ENCODE measurements around the gene MCC. TPM values are rescaled to one million over a fixed set of nuclear protein-coding genes. Genes with fewer than 3 reads are reported as not detected.
A peak's percentile ranks its signal among the peaks of the same experiment; 100 is the strongest.

MCC gene
- total RNA-seq, 1 experiment from 2014 or later = 8.1 TPM

- DNase-seq (ENCODE audit: low read depth) = no peak
Observed at GRCh38 chr5:113039229-113039933, 448.9 kb downstream of the MCC start.

DNA sequence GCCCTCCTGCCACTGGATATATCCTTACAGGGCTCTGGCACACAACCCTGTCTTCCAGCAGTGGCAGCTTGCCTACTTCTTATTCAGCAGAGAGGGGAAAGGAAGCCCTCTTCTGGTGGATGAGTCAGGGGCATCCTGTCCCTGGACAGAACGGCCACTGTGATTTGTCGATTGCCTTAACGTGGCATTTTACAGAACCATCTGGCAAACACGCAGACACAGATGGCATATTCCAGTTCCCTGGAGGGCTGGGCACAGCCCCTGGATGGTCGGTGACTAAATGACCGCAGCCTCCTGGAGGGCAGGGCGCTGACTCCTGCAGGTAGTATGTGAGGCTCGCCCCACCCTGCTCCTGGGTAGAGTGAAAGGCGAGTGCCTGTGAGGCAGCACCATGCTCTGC lies 449.5 kb downstream of the MCC start:
- DNase-seq (ENCODE audit: low read depth) = peak; percentile 97

- no peak for DNase-seq (ENCODE audit: low read depth)
Observed at GRCh38 chr5:113038136-113038535, 450.1 kb downstream of the MCC start.

DNA sequence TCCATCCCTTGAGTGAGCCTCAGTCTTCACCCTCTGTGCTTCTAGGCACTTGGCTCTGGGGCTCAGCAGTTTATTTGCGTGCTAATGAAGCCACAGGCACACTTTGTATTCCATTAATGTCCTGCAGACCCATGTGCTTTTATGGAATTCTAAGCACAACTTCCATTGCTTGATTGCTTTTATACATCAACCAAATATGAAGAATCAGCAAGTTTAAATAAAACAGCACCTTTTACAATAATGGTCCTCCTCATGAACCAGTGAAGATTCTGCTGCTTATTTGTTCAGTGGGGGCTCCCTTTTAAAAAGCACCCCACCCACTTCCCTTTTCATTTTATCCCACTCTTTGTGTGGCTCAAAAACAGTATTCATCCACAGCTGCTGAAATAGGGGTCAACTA lies 451.4 kb downstream of the MCC start:
- no peak for DNase-seq (ENCODE audit: low read depth)

GRCh38 chr5:113036321-113036720 lies 451.9 kb downstream of the MCC start:
- no peak for DNase-seq (ENCODE audit: low read depth)

DNA sequence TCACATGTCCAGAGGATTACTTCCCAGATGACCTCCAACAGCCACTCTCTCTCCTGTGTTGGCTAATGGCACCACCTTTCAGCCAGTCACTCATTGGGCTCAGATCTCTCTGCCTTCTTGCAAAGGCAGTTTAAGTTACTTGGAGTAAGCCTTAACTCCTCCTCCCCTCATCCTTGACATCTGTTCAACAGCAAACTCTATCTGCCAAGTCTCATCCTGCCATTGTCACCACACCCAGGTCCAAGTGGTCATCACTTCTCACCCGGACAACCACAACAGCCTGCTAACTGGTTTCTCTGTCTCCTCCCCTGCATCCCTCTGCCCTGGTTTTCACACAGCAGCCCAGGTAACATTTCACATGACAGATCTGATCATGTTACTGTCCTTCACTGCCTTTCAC lies 453.2 kb downstream of the MCC start:
- DNase-seq (ENCODE audit: low read depth) = no peak

DNA sequence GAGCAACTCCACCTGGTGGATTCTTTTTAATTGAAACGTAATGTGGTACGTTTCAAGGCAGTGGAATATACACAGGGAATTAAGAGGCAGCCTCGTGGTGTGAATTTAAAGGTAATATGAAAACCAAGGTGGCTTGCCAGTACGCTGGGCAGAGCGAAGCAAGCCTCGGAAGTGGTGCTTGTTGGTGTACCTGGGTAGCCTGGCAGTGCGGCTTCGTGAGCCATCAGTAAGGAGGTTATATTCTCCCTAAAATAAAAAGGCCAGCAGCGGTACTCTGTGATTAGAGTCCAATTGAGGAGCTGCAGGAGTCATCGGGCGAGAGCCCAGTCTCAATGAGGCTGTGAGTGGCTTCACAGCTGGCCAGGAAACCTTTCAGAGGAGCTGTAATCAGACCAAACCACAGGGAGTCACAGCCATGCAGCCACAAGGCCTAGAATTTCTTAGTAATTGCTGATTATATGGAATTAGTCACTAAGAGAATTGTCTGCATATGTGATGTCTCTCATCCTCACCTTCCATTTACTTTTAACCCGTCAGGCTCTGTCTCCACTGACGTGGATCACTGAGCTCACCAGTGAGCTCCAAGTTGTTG lies 454.0 kb downstream of the MCC start:
- peak; percentile 95 for DNase-seq (ENCODE audit: low read depth)

GRCh38 chr5:113031557-113031956 lies 456.7 kb downstream of the MCC start:
- no peak for DNase-seq (ENCODE audit: low read depth)

DNA sequence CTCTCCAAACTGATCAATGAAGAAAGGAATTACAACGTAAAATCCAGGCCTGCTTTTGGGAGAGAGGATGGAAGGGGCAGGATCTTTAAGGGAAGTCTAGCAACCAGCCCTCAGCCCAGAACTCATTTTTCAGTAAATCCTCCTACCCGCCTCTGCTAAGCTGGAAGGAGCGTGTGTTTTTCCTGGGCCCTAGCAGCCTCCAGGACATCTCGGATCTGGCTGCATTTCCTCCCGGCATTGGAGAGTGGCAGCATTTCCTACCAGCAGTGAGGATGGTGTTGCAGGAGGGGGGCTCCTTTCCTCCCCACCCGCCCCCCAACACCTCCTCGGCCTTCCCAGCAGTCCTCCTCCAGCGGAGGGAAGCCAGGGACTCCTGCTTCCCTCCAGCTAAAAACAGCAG lies 457.1 kb downstream of the MCC start:
- no peak for DNase-seq (ENCODE audit: low read depth)

DNA sequence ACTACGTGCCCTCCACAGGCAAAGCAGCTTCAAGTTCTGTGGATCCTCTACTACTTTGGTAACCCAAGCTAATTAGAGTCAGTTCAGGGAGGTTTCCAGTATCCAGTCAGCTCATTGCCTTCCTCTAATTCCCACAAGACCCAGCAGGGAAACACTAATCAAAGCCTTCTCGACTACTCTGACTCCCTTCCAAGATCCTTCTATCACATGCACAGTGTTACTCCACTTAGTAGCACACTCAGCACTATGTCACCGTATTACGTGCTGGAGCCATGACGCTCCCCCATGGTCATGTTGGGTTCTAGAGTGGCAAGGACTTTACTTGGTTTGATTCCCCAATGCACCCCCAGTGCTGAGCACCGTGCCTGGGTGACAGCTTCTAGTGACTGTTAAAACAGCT lies 458.6 kb downstream of the MCC start:
- no peak for DNase-seq (ENCODE audit: low read depth)

GRCh38 chr5:113027431-113027830 lies 460.8 kb downstream of the MCC start:
- DNase-seq (ENCODE audit: low read depth) = no peak

- DNase-seq (ENCODE audit: low read depth) = no peak
Observed at GRCh38 chr5:113027015-113027414, 461.2 kb downstream of the MCC start.

DNA sequence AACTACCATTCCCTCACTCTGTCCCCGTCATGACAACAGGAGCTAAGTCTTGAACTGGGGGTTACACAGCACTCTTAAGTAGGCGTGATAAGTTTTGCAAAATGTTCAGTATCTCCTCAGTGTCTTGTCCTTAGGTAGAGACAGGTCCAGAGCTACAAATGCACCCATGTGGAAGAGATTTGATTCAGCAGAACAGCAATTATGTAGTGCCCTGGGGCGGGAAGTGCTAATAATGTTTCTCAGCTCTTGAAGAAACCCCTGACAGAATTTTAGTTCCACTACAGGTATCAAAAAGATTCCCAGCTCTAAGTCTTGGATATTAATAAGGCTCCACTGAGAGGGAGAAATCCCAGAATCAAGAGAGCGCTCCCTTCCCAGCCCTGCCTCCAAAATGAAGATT lies 462.0 kb downstream of the MCC start:
- no peak for DNase-seq (ENCODE audit: low read depth)

DNA sequence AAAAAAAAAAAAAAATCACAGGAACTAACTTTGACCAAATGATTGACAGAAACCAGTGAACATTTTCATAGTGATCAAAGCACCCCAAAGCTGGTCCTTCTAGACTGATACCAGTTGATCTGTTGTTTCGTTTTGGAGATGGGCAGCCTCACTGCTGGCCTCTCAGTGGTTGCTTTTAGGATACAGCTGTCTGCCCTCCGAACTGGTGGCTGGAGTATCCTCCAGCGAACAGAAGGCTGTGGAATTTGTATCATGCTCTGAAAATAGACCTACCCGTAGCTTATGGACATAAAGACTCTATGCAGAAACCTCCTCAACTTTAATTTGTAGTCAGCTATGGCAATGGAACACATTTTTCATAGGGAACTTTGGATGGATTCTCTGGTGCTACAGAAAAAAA lies 462.7 kb downstream of the MCC start:
- no peak for DNase-seq (ENCODE audit: low read depth)

- DNase-seq (ENCODE audit: low read depth) = no peak
Observed at GRCh38 chr5:113024076-113024697, 464.1 kb downstream of the MCC start.

- peak; percentile 82 for DNase-seq (ENCODE audit: low read depth)
Observed at GRCh38 chr5:113022661-113023060, 465.6 kb downstream of the MCC start.

GRCh38 chr5:113020461-113021273 lies 467.6 kb downstream of the MCC start:
- peak; percentile 98 for DNase-seq (ENCODE audit: low read depth)

DNA sequence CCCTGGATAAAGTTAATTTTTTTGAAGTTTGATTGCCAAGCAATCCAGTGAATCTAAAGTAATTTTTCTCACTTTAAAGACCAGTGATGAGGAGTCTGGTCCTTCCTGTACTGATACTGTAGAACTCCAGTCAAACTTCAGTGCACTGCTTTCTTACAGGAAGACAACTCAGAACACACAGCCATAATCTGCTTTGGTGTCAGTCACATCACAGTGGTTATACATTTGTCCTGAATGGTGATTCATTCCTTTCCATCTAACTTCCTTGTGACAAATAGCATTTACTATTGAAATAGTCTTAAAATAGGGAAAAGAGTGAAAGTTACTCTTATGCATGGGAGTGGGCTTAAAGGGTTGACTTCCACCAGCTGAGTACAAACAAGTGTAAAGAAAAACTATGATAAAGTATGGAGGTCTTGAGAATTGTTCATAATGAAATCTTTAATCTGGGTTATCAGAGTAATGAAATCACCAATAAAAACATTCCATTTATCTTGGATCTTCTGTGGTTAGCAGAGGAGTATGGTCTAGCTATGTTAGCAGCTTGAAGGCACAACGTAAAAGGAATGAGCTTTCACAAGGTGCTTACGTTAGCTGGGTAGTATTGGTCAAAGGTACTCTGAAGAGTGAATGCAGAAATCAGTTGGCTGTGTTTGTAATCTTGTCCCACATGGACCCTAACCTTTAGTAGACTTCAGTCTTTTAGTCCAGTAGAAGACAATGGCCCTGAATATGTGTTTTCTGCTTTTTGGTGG lies 470.2 kb downstream of the MCC start:
- peak; percentile 54 for DNase-seq (ENCODE audit: low read depth)

GRCh38 chr5:113005454-113005853 lies 482.8 kb downstream of the MCC start:
- DNase-seq (ENCODE audit: low read depth) = no peak

DNA sequence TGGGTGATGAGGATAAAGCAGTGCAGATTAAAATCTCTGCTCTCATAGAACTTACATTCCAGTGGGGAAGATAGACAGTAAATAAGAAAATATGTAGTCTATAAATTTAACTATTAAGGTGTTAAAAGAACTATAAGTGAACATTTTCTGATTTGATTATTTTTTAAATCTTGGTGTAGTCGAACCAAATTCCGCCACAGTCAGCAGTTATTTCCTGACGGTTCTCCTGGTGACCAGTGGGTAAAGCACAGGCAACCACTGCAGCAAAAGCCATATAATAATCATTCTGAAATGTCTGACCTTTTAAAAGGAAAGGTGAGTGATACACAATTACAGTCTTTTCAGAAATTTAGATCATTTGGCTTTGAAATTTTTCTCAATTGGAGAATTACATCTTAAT lies 484.5 kb downstream of the MCC start:
- DNase-seq (ENCODE audit: low read depth) = no peak

- no peak for DNase-seq (ENCODE audit: low read depth)
Observed at GRCh38 chr5:113002423-113002822, 485.8 kb downstream of the MCC start.
